Skin of body (tissue), 2 donors: ENCODE measurements around the gene NXPH3. TPM values are rescaled to one million over a fixed set of nuclear protein-coding genes. Genes with fewer than 3 reads are reported as not detected.
"Not testable (repeated sequence)": the region's sequence is repeated elsewhere in the genome, so short reads cannot be mapped to it uniquely, and the experiment has no call there.

ENCODE experiments used
- DNase-seq: peaks from one replicate; lab custom pipeline; 2025; lab: John Stamatoyannopoulos, UW
- total RNA-seq: library from RNA; depleted of rRNA; stranded (reverse); fragments of >200 nt; gene quantifications from one replicate; pipeline ENCODE4 v1.2.3, GENCODE V29; 2014

NXPH3 gene
- total RNA-seq = 0.89 TPM

DNA sequence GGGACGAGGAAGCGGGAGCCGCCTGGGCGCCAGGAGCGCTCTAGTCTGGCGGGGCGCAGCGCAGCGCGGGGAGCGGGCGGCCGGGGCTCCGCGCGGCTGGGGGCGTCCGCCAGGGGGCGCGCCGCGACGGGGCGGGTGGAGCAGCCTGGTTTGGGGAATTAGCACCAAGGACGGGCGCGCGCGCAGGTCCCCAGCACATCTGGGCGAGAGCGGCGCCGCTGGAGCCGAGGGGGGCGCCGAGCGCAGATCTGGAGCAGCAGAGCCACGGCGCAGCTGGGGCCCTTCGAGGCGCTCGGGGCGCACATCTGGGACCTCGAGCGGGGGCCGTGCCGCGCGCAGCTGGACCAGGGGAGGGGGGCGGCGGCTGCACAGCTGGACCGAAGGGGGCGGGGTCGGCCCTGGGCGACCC, at the start of gene NXPH3:
TSS of gene NXPH3 (plus strand) at position 193 of the 409 bp plus-strand sequence. CDS start 349 bp downstream, outside the sequence.
- no peak for DNase-seq

- DNase-seq = peak; percentile 52
These were observed 47.6 kb upstream of the NXPH3 start for GRCh38 chr17:49527927-49528651.

DNA sequence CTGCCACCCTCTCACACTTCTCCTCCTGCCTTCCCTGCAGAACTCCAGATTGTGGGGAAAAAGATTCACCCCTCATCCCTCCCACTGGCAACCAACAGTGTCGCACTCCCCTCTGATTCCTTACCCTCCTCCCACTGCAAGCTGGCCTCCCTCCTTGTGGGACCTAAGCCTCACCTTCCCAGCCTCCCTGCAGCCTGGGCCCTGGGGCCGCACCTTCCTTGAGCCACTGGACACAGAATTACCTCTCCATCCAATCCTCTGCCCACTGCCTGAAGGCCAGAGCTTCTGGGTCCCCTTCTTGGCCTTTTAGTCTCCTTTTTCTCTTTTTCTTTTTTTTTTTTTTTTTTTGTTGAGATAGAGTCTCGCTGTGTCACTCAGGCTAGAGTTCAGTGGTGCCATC, 46.7 kb upstream of the NXPH3 start:
- DNase-seq = no peak

- DNase-seq = no peak
These were observed 45.6 kb upstream of the NXPH3 start for GRCh38 chr17:49530118-49530517.

- DNase-seq = no peak
These were observed 31.8 kb upstream of the NXPH3 start for GRCh38 chr17:49543860-49544259.

GRCh38 chr17:49545007-49545660, 30.5 kb upstream of the NXPH3 start:
- no peak for DNase-seq

DNA sequence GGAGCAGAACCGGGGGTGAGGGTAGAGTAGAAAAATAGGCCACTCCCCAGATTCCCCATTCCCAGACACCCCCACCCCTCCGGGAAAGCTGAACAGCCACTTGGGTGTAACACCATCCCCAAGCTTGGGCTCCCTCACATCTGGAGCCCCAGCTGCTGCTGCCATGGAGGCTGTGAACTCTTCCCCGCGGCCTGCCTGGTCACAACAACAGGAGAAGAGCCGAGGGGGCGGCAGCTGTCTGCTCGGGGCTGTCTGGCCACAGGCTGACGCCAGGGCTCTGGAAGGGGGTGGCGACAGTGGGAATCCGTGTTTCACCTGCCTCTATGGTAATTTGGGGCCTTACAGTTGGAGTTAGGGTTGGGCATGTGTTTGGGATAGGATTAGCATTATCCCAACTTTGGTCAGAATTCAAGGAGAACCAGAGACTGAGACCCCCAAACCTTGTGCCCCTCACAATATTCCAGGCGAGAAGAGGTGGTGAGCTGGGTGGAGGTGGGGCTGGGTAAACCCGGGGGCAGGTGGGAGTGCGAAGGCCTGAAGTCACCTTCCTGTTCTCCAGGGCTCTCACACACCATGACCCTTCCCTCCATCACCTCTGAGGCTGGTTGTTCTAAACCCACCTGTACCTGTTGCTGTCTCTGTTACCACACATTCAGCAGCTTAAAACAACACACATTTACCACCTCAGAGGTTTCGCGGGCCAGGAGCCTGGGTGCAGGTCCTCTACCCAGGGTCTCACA, 29.7 kb upstream of the NXPH3 start:
- no peak for DNase-seq

GRCh38 chr17:49546546-49547535, 28.8 kb upstream of the NXPH3 start:
- DNase-seq = no peak

DNA sequence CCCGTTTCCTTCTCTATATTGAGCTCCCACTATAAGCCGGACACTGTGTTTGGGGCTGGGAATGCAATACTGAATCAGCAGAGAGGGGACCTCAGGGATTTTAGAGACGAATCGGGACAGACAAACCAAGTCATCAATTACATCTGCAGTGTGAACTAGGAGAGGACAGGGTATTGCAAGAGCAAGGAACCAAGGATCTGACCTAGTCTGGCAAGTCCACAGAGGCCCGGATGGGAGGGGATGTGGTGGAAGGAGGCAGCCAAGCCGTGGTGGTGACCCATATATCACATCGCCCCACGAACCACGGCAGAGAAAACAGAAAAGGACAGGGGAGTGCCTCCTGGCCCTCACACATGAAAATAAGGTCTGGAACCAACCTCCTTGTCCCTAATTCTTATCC, 28.1 kb upstream of the NXPH3 start:
- no peak for DNase-seq

DNA sequence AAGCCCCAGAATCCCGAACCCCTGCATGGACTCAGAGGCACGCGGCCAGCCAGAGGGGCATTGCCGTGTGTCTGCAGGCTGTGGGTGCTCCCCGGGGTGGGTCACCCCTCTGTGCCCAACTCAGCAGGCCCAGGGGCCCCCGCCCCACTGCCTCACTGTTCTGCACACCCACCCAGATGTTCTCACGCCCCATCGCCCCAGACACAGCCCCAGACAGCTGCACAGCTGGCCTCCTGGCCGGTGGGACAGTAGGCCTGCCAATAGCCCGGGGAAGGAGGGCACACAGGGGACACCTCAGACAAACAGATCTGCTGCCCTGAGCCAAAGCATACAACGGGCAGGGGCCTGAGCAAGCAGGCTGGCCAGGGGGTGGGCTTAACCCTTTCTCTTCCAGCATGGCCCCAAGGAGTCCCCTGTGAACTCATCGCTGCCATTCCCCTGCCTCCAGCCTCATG, 27.6 kb upstream of the NXPH3 start:
- DNase-seq = no peak

GRCh38 chr17:49548506-49549310, 27.0 kb upstream of the NXPH3 start:
- DNase-seq = no peak

- no peak for DNase-seq
These were observed 26.4 kb upstream of the NXPH3 start for GRCh38 chr17:49549311-49549605.

- DNase-seq = no peak
These were observed 25.7 kb upstream of the NXPH3 start for GRCh38 chr17:49549691-49550678.

GRCh38 chr17:49550764-49551163, 24.9 kb upstream of the NXPH3 start:
- not testable (repeated sequence) for DNase-seq

- DNase-seq = no peak
These were observed 24.2 kb upstream of the NXPH3 start for GRCh38 chr17:49551221-49552069.

- DNase-seq = no peak
These were observed 23.5 kb upstream of the NXPH3 start for GRCh38 chr17:49552070-49552751.

- no peak for DNase-seq
These were observed 21.9 kb upstream of the NXPH3 start for GRCh38 chr17:49553676-49554335.
